Measurements from ENCODE around the gene HNF4A.

HNF4A gene

DNA sequence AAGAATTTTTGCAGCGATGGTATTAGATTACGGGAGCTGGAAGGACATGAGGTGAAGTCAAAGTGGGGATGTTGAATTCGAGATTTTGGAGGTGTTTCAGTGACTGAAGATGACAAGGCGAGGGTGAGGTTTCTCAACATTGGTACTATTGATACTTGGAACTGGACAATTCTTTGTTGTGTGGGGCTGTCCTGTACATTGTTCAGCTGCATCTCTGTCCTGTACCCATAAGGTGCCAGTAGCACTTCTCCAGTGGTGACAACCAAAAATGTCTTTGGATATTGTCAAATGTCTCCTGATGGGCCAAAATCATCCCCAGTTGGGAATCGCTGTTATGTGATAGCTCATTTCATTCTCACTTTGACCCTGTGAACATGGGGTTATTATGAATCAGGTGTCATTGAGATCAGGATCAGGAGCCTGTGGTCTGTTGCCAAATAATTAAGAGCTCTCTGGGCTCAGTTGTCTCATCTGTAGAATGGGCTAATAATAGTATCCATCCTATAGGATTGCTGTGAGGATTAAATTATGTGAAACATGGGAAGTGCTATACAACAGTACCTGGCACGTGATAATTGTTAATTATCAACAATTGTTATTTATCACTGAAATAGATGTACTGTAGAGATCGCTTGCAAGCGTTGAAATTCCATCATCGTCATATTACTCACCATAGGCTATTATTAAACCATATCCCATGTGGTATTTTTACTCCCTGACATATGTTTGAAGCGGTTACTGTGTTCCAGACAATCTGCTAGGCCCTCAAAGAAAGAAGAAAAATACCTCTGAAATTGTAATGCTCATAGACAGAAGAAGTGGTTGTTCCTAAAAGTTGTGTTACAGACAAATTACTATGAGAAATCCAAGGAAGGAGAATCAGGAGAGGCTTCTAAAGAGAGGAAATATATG is 71.6 kb downstream of the HNF4A start:
- DNase-seq: no peak

DNA sequence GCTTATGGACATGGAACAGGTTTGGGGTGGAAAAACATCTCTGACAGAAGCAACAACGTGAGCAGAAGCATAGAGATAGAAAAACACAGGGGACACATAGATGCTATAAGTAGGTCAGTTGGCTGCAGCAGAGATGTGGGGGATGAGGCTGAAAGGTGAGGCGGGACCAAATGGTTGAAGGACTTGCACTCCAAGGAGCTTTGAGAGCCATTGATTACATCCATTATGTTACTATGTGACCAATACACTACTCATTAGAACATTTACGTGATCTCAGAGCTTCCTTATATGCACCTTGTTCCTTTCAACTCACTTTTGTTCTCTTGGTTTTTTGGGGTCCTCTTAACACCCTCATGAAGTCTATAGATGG is 72.3 kb downstream of the HNF4A start:
- DNase-seq: no peak

DNA sequence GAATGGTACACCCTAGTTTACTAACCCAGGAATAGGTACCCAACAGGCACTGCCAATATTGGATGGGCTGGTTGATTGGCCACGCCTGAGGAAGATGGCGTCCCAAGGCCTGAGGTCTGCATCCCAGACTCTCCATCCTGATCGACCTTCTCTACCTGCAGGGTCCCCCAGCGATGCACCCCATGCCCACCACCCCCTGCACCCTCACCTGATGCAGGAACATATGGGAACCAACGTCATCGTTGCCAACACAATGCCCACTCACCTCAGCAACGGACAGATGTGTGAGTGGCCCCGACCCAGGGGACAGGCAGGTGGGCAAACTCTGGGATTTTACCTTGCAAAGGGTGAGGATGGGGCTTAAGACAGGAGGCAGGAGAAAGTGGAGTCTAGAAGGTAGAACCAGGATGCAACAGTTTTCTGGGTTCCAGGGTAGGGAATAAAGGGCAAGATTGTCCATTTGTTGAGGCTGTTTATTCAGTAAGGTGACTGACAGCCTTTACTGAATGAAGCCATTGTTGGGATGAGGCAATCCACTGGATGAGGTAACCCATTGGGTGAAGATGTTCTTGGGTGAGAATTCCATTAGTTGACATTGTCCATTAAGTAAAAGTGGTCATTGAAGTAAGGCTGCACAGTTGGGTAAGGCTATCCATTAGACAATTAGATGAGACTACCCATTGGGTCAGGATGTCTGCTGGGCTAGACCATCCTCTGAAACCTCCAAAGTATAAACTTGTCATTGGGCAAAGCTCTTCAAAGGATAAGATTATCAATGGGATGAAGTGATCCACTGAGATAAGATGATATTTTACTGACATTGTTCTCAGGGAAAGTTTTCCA is 72.9 kb downstream of the HNF4A start:
- no peak for DNase-seq

GRCh38 chr20:44429017-44429339 is 73.5 kb downstream of the HNF4A start:
- no peak for DNase-seq

GRCh38 chr20:44429419-44430269 is 74.1 kb downstream of the HNF4A start:
- DNase-seq: no peak

DNA sequence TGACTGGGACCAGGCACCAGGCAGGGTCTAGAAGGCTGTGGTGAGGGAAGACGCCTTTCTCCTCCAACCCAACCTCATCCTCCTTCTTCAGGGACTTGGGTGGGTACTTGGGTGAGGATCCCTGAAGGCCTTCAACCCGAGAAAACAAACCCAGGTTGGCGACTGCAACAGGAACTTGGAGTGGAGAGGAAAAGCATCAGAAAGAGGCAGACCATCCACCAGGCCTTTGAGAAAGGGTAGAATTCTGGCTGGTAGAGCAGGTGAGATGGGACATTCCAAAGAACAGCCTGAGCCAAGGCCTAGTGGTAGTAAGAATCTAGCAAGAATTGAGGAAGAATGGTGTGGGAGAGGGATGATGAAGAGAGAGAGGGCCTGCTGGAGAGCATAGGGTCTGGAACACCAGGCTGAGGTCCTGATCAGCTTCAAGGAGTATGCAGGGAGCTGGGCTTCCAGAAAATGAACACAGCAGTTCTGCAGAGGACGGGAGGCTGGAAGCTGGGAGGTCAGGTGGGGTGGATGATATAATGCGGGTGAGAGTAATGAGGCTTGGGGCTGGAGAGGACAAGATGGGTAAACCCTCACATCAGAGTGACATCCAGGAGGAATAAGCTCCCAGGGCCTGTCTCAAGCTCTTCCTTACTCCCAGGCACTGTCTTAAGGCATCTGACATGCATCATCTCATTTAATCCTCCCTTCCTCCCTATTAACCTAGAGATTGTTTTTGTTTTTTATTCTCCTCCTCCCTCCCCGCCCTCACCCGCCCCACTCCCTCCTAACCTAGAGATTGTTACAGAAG is 75.0 kb downstream of the HNF4A start:
- DNase-seq: no peak

- DNase-seq: no peak
Measured at GRCh38 chr20:44431118-44431501, 75.6 kb downstream of the HNF4A start.

- no peak for DNase-seq
Measured at GRCh38 chr20:44431502-44432234, 76.2 kb downstream of the HNF4A start.

- no peak for DNase-seq
Measured at GRCh38 chr20:44432618-44433577, 77.4 kb downstream of the HNF4A start.

- DNase-seq: no peak
Measured at GRCh38 chr20:44433751-44434538, 78.4 kb downstream of the HNF4A start.

- no peak for DNase-seq
Measured at GRCh38 chr20:44435630-44436335, 80.3 kb downstream of the HNF4A start.

- DNase-seq: no peak
Measured at GRCh38 chr20:44436393-44436792, 80.9 kb downstream of the HNF4A start.

DNA sequence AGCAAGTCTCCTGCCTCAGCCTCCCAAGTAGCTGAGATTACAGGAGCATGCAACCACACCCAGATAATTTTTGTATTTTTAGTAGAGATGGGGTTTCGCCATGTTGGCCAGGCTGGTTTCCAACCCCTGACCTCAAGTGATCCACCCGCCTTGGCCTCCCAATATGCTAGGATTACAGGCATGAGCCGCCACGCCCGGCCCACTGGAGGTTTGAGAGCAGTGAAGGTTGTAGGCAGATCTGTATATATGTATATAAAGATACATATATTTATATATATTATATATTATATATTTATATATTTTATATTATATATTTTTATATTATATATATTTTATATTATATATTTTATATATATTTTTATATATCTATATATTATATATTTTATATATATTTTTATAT is 82.0 kb downstream of the HNF4A start:
- no peak for DNase-seq

DNA sequence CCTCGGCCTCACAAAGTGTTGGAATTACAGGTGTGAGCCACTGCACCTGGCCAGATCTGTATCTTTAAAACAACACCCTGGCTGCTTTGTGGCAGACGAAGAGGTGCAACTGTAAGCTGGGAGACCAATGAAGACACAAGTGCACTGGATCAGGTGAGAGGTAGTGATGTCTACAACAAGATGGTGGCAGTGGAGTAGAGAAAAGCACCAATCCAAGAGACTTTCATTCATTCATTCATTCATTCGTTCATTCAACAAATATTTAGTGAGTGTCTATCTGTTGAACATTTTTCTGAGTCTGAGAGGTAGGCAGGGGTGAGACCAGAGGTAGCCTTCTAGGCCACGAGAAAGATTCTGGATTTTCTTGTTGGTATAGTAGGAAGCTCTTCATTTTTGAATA is 83.3 kb downstream of the HNF4A start:
- DNase-seq: no peak

DNA sequence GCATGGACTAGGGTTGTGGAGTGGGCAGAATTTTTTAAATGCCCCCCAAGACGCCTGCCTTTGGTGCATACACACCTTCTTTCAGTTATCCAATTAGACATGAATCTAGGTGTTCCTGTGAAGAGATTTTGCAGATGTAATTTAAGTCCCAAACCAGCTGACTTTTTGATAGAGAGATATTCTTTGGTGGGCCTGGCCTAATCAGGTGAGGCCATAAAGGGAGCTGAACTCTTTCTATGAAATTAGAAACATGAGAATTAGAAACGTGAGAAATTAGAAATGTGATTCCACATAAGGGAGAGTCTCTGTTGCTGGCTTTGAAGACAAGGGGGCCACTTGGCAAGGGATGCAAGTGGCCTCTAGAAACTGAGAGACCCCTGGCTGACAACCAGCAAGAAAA is 83.8 kb downstream of the HNF4A start:
- DNase-seq: no peak

DNA sequence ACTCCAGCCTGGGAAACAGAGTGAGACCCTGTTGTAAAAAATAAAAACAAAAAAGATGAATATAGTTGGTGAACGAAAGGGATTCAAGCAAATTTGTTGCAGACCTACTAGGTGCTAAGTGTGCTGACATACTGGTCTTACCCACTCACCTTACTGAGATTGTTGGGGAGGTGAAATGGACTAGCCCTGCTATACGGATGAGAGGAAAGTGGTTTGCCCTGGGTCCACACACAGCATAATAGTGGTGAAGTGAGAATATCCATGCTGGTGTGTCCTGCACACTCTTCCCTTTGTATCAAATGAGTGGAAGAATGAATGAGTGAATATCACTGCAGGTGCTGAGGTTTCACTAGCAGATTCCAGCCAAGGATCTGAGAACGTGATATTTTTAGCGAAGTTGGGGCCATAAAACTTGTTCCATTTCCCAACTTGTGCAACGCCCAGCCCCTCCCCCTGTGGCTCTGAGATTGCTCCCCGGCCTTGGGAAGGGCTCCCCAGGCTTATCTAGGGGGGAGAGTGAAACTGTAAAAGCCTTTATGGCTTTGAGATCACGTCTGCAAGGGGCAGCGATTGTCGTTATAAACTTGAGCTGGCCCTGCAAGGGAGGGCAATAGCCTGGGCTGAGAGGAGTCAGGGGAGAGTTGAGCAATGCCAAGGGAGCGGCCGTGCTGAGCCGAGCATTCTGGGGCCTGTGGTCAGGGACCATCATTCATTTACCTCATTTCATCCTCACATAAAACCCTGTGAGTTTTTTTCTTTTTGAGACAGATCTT is 87.0 kb downstream of the HNF4A start:
- no peak for DNase-seq

- DNase-seq: no peak
Measured at GRCh38 chr20:44445742-44446710, 90.5 kb downstream of the HNF4A start.
